WI38 (cell line): ENCODE results near the gene DSEL.

Experiments used
- H3K4me3 ChIP-seq: 2 replicates; pipeline ENCODE4 v1.5.1; 2011; ENCODE audit warnings: low read depth, mild to moderate bottlenecking, control low read depth, low read length
- CTCF ChIP-seq: IDR thresholded peaks from 2 replicates; pipeline ENCODE4 v1.5.1; 2012; ENCODE audit warnings: low read depth, mild to moderate bottlenecking, control low read depth, low read length

The DSEL gene

GRCh38 chr18:67516539-67517443, at the start of gene DSEL:
Gene DSEL, minus strand, starts transcription at chr18:67516720. Its CDS starts 2,112 bp downstream, at chr18:67514608.
- no peak for TF ChIP-seq CTCF
- peak within 1 kb of the TSS; percentile 94 for H3K4me3 ChIP-seq

GRCh38 chr18:67553437-67553836, 36.9 kb upstream of the DSEL start:
- TF ChIP-seq CTCF: no peak
- no peak overlapping the region for H3K4me3 ChIP-seq

GRCh38 chr18:67550872-67551520, 34.5 kb upstream of the DSEL start:
- TF ChIP-seq CTCF: no peak
- H3K4me3 ChIP-seq: no peak overlapping the region

GRCh38 chr18:67549946-67550345, 33.4 kb upstream of the DSEL start:
- H3K4me3 ChIP-seq: no peak overlapping the region
- no peak for TF ChIP-seq CTCF

GRCh38 chr18:67545681-67546080, 29.2 kb upstream of the DSEL start:
- H3K4me3 ChIP-seq: no peak overlapping the region
- no peak for TF ChIP-seq CTCF

GRCh38 chr18:67540559-67540958, 24.0 kb upstream of the DSEL start:
- H3K4me3 ChIP-seq: no peak overlapping the region
- TF ChIP-seq CTCF: no peak

- H3K4me3 ChIP-seq: no peak overlapping the region
- no peak for TF ChIP-seq CTCF
Measured at GRCh38 chr18:67531929-67532328, 15.4 kb upstream of the DSEL start.
